ENCODE data around the gene LRRC8D.
A peak's percentile ranks its signal among the peaks of the same experiment; 100 is the strongest.
"Not testable (repeated sequence)": the region's sequence is repeated elsewhere in the genome, so short reads cannot be mapped to it uniquely, and the experiment has no call there.

The LRRC8D gene

GRCh38 chr1:89820422-89821321 lies at the start of gene LRRC8D:
Gene LRRC8D (plus strand): TSS chr1:89821032. CDS start chr1:89933069, 112,037 bp downstream.
- peak; percentile 89 for DNase-seq

GRCh38 chr1:89771991-89772560 lies 48.8 kb upstream of the LRRC8D start:
- DNase-seq, result no peak

GRCh38 chr1:89776104-89776503 lies 44.7 kb upstream of the LRRC8D start:
- not testable (repeated sequence) for DNase-seq

GRCh38 chr1:89777271-89777670 lies 43.6 kb upstream of the LRRC8D start:
- not testable (repeated sequence) for DNase-seq

GRCh38 chr1:89779151-89779940 lies 41.5 kb upstream of the LRRC8D start:
- no peak for DNase-seq

- DNase-seq, result peak; percentile 38
These were observed 40.1 kb upstream of the LRRC8D start for GRCh38 chr1:89780721-89781120.

- DNase-seq, result no peak
These were observed 39.2 kb upstream of the LRRC8D start for GRCh38 chr1:89781494-89782126.

- DNase-seq, result no peak
These were observed 34.1 kb upstream of the LRRC8D start for GRCh38 chr1:89786628-89787214.

- no peak for DNase-seq
These were observed 30.2 kb upstream of the LRRC8D start for GRCh38 chr1:89790592-89790991.

GRCh38 chr1:89791064-89791726 lies 29.6 kb upstream of the LRRC8D start:
- no peak for DNase-seq

GRCh38 chr1:89794406-89794805 lies 26.4 kb upstream of the LRRC8D start:
- DNase-seq, result no peak

- DNase-seq, result not testable (repeated sequence)
These were observed 25.3 kb upstream of the LRRC8D start for GRCh38 chr1:89795571-89795970.

- not testable (repeated sequence) for DNase-seq
These were observed 23.0 kb upstream of the LRRC8D start for GRCh38 chr1:89797876-89798275.

- no peak for DNase-seq
These were observed 21.3 kb upstream of the LRRC8D start for GRCh38 chr1:89799495-89799894.

GRCh38 chr1:89800022-89800655 lies 20.7 kb upstream of the LRRC8D start:
- no peak for DNase-seq

- no peak for DNase-seq
These were observed 20.1 kb upstream of the LRRC8D start for GRCh38 chr1:89800718-89801117.

- DNase-seq, result peak; percentile 72
These were observed 18.8 kb upstream of the LRRC8D start for GRCh38 chr1:89802051-89802450.

- no peak for DNase-seq
These were observed 18.0 kb upstream of the LRRC8D start for GRCh38 chr1:89802841-89803240.

- DNase-seq, result peak; percentile 83
These were observed 16.1 kb upstream of the LRRC8D start for GRCh38 chr1:89804642-89805237.

GRCh38 chr1:89806616-89807015 lies 14.2 kb upstream of the LRRC8D start:
- DNase-seq, result no peak

GRCh38 chr1:89807503-89807902 lies 13.3 kb upstream of the LRRC8D start:
- DNase-seq, result no peak
